Measurements from ENCODE around the gene FBN1. TPM values are rescaled to one million over a fixed set of nuclear protein-coding genes. Genes with fewer than 3 reads are reported as not detected.

Gene FBN1
- total RNA-seq, 1 experiment from 2014 or later = 1.1 TPM

- BruUV-seq (replicated peaks) = no TSS peak
- no peaks in the 10 kb centered on the region for H3K4me1 Mint-ChIP-seq (ENCODE audit: low read depth, unreplicated experiment)
- no peaks in the 10 kb centered on the region for H3K27me3 Mint-ChIP-seq (ENCODE audit: unreplicated experiment)
- H3K27ac Mint-ChIP-seq (ENCODE audit: unreplicated experiment) = no peak overlapping the region
- H3K9me3 Mint-ChIP-seq (ENCODE audit: low read depth, unreplicated experiment) = peaks cover 3% of the 10 kb centered on the region
- CTCF ChIA-PET = no interaction called here
- intact Hi-C loops (cut with micrococcal nuclease; ENCODE audit: unreplicated experiment) = no loop called here
- TF ChIP-seq CTCF (IDR thresholded peaks at IDR 0.05; ENCODE audit: unreplicated experiment) = no peak
- no peak overlapping the region for H3K4me3 Mint-ChIP-seq (ENCODE audit: low read depth, unreplicated experiment)
- DNase-seq = no peak
- no peaks in the 10 kb centered on the region for H3K36me3 Mint-ChIP-seq (ENCODE audit: insufficient read depth, unreplicated experiment)
Measured at GRCh38 chr15:48566668-48567067, 78.8 kb downstream of the FBN1 start.

- DNase-seq = no peak
- Mint-ChIP-seq H3K36me3 (ENCODE audit: insufficient read depth, unreplicated experiment) (no peaks in the 10 kb centered on the region), H3K4me1 (ENCODE audit: low read depth, unreplicated experiment) (no peaks in the 10 kb centered on the region), H3K9me3 (ENCODE audit: low read depth, unreplicated experiment) (peaks cover 3% of the 10 kb centered on the region), H3K27ac (ENCODE audit: unreplicated experiment) (no peak overlapping the region), H3K4me3 (ENCODE audit: low read depth, unreplicated experiment) (no peak overlapping the region), H3K27me3 (ENCODE audit: unreplicated experiment) (no peaks in the 10 kb centered on the region)
- no peak for TF ChIP-seq CTCF (IDR thresholded peaks at IDR 0.05; ENCODE audit: unreplicated experiment)
- CTCF ChIA-PET = interaction anchor here (0.7 kb wide), 1 partner anchor 154 kb away, joined by 3 read pairs; no protein-coding TSS in a partner anchor
- no TSS peak for BruUV-seq (replicated peaks)
- intact Hi-C loops (cut with micrococcal nuclease; ENCODE audit: unreplicated experiment) = no loop called here
Measured at GRCh38 chr15:48565560-48566482, 79.7 kb downstream of the FBN1 start.

- Mint-ChIP-seq H3K9me3 (ENCODE audit: low read depth, unreplicated experiment) (peaks cover 3% of the 10 kb centered on the region), H3K4me1 (ENCODE audit: low read depth, unreplicated experiment) (no peaks in the 10 kb centered on the region), H3K36me3 (ENCODE audit: insufficient read depth, unreplicated experiment) (no peaks in the 10 kb centered on the region), H3K4me3 (ENCODE audit: low read depth, unreplicated experiment) (no peak overlapping the region), H3K27me3 (ENCODE audit: unreplicated experiment) (no peaks in the 10 kb centered on the region), H3K27ac (ENCODE audit: unreplicated experiment) (no peak overlapping the region)
- CTCF ChIA-PET = interaction anchor here (0.7 kb wide), 1 partner anchor 153 kb away, joined by 3 read pairs; no protein-coding TSS in a partner anchor
- TF ChIP-seq CTCF (IDR thresholded peaks at IDR 0.05; ENCODE audit: unreplicated experiment) = no peak
- DNase-seq = no peak
- BruUV-seq (replicated peaks) = no TSS peak
- intact Hi-C loops (cut with micrococcal nuclease; ENCODE audit: unreplicated experiment) = no loop called here
Measured at GRCh38 chr15:48564690-48565089, 80.8 kb downstream of the FBN1 start.

GRCh38 chr15:48563934-48564333, 81.6 kb downstream of the FBN1 start:
- Mint-ChIP-seq H3K27me3 (ENCODE audit: unreplicated experiment) (no peaks in the 10 kb centered on the region), H3K4me1 (ENCODE audit: low read depth, unreplicated experiment) (no peaks in the 10 kb centered on the region), H3K36me3 (ENCODE audit: insufficient read depth, unreplicated experiment) (no peaks in the 10 kb centered on the region), H3K27ac (ENCODE audit: unreplicated experiment) (no peak overlapping the region), H3K4me3 (ENCODE audit: low read depth, unreplicated experiment) (no peak overlapping the region), H3K9me3 (ENCODE audit: low read depth, unreplicated experiment) (peaks cover 3% of the 10 kb centered on the region)
- TF ChIP-seq CTCF (IDR thresholded peaks at IDR 0.05; ENCODE audit: unreplicated experiment) = no peak
- DNase-seq = no peak
- BruUV-seq (replicated peaks) = no TSS peak
- CTCF ChIA-PET = no interaction called here
- intact Hi-C loops (cut with micrococcal nuclease; ENCODE audit: unreplicated experiment) = no loop called here
